IgD-negative memory B cell (primary cell): Measurements from ENCODE around the gene ANP32D. TPM values are rescaled to one million over a fixed set of nuclear protein-coding genes. Genes with fewer than 3 reads are reported as not detected.
"Not testable (repeated sequence)": the region's sequence is repeated elsewhere in the genome, so short reads cannot be mapped to it uniquely, and the experiment has no call there.

Experiments
- H3K27ac Mint-ChIP-seq, 3 donors: one replicate each; pipeline ENCODE4 v1.8.0; 2020 to 2022; ENCODE audit warnings: mild to moderate bottlenecking in 3 of 3, mixed read lengths in 3 of 3, moderate library complexity in 1 of 3
- H3K27me3 Mint-ChIP-seq: one replicate; pipeline ENCODE4 v1.8.0; 2021; ENCODE audit warnings: mixed read lengths
- H3K36me3 Mint-ChIP-seq: one replicate; pipeline ENCODE4 v1.8.0; 2020; ENCODE audit warnings: mild to moderate bottlenecking, mixed read lengths
- H3K4me1 Mint-ChIP-seq, 3 donors: one replicate each; pipeline ENCODE4 v1.8.0; 2020 to 2022; ENCODE audit warnings: mixed read lengths in 3 of 3, mild to moderate bottlenecking in 1 of 3
- H3K4me3 Mint-ChIP-seq, 4 donors: one replicate each; pipeline ENCODE4 v1.8.0; 2020 to 2022; ENCODE audit warnings: mild to moderate bottlenecking in 4 of 4, mixed read lengths in 4 of 4, moderate library complexity in 3 of 4
- H3K9me3 Mint-ChIP-seq, 3 donors: one replicate each; pipeline ENCODE4 v1.8.0; 2020 to 2021; ENCODE audit warnings: mixed read lengths in 3 of 3, mild to moderate bottlenecking in 1 of 3
- polyA plus RNA-seq: library from polyadenylated mRNA; unstranded; fragments of 300-500 nt; fragmentation: Illumina TruSeq; gene quantifications from one replicate; pipeline ENCODE4 v1.2.3, GENCODE V29; 2021

The ANP32D gene
- polyA plus RNA-seq: not detected

GRCh38 chr12:48472259-48472658 is at the start of gene ANP32D:
Gene ANP32D, plus strand, starts transcription at chr12:48472559. Its CDS starts 106 bp downstream, at chr12:48472665.
- Mint-ChIP-seq H3K27me3 (peaks cover 10% of the 10 kb centered on the region), H3K36me3 (peaks cover 2% of the 10 kb centered on the region), H3K9me3 (peaks cover 16 to 39% (median 27%) of the 10 kb centered on the region in 3 donors), H3K4me3 (peak within 1 kb of the TSS in 1 of 4 donors; percentile 52), H3K27ac (no peak within 1 kb of the TSS), H3K4me1 (no peaks in the 10 kb centered on the region)

- Mint-ChIP-seq H3K36me3 (peaks cover 4% of the 10 kb centered on the region), H3K4me3 (no peak overlapping the region), H3K27me3 (peaks cover 15% of the 10 kb centered on the region), H3K9me3 (peaks cover 0 to 6% (median 2%) of the 10 kb centered on the region in 3 donors), H3K4me1 (no peaks in the 10 kb centered on the region), H3K27ac (no peak overlapping the region)
Observed at GRCh38 chr12:48423171-48423570, 49.2 kb upstream of the ANP32D start.

GRCh38 chr12:48424644-48425043 is 47.7 kb upstream of the ANP32D start:
- H3K27me3 Mint-ChIP-seq: peaks cover 17% of the 10 kb centered on the region
- H3K9me3 Mint-ChIP-seq: peaks cover 0 to 6% (median 4%) of the 10 kb centered on the region in 3 donors
- no peak overlapping the region for H3K4me3 Mint-ChIP-seq
- no peak overlapping the region for H3K27ac Mint-ChIP-seq
- H3K36me3 Mint-ChIP-seq: peaks cover 4% of the 10 kb centered on the region
- H3K4me1 Mint-ChIP-seq: no peaks in the 10 kb centered on the region

DNA sequence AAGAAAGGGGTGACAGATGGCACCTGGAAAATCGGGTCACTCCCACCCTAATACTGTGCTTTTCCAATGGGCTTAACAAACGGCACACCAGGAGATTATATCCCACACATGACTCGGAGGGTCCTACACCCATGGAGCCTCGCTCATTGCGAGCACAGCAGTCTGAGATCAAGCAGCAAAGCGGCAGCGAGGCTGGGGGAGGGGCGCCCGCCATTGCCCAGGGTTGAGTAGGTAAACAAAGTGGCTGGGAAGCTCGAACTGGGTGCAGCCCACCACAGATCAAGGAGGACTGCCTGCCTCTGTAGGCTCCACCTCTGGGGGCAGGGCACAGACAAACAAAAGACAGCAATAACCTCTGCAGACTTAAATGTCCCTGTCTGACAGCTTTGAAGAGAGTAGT is 38.3 kb upstream of the ANP32D start:
- peaks cover 0 to 13% (median 4%) of the 10 kb centered on the region in 3 donors for H3K9me3 Mint-ChIP-seq
- H3K4me3 Mint-ChIP-seq, H3K27ac Mint-ChIP-seq, H3K4me1 Mint-ChIP-seq, H3K36me3 Mint-ChIP-seq: not testable (repeated sequence)
- H3K27me3 Mint-ChIP-seq: peaks cover 17% of the 10 kb centered on the region

DNA sequence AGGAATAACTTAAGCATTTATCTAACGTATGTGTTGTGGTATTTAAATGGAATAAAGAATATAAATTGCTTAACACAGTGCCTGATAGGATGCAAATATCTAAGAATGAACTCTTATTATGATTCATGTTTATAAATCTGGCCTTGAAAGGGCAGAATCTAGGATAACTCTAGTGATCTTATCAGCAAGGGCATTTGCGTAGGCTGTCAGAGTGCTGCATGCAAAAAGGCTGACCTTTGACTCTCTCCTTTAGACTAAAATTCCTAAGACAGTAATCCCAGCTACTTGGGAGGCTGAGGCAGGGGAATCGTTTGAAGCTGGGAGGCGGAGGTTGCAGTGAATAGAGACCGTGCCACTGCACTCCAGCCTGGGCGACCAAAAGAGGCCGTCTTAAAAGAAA is 31.3 kb upstream of the ANP32D start:
- Mint-ChIP-seq H3K4me1 (no peaks in the 10 kb centered on the region), H3K4me3 (no peak overlapping the region), H3K36me3 (no peaks in the 10 kb centered on the region), H3K27me3 (peaks cover 3% of the 10 kb centered on the region), H3K9me3 (peaks cover 0 to 2% (median 0%) of the 10 kb centered on the region in 3 donors), H3K27ac (no peak overlapping the region)

DNA sequence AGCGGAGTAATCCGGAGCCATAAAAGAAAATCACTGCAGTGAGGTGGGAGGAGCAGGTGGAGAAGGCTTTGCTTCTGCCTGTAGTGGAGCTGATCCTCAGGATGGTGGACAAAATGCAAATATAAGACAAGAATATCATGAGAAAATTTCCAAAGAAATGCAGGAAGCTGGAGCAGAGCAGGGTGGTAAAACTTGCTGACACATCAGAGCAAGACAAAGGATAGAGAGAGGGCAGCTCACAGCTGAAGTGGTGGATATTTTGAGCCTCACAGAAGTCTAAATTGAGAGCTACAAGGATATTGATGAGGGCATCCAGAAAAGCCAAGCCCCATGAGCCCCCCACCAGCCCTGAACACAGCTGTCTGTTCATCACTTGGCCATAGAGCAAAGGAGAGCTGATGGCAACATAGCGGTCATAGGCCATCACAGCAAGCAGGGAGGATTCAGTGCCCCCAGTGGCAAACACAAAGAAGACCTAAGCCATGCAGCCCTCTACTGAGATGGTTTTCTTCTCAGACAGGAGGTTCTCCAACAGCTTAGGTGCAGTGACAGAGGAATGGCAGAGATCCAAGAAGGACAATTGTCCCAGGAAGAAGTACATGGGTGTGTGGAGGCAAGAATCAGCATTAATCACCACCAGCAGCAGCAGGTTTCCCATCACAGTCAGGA is 30.0 kb upstream of the ANP32D start:
- peaks cover 0 to 2% (median 0%) of the 10 kb centered on the region in 3 donors for H3K9me3 Mint-ChIP-seq
- no peak overlapping the region for H3K27ac Mint-ChIP-seq
- no peaks in the 10 kb centered on the region for H3K4me1 Mint-ChIP-seq
- peaks cover 6% of the 10 kb centered on the region for H3K27me3 Mint-ChIP-seq
- no peak overlapping the region for H3K4me3 Mint-ChIP-seq
- H3K36me3 Mint-ChIP-seq: no peaks in the 10 kb centered on the region

- H3K27ac Mint-ChIP-seq: no peak overlapping the region
- H3K9me3 Mint-ChIP-seq: peaks cover 0 to 8% (median 7%) of the 10 kb centered on the region in 3 donors
- H3K4me1 Mint-ChIP-seq: no peaks in the 10 kb centered on the region
- H3K27me3 Mint-ChIP-seq: peaks cover 6% of the 10 kb centered on the region
- no peaks in the 10 kb centered on the region for H3K36me3 Mint-ChIP-seq
- H3K4me3 Mint-ChIP-seq: no peak overlapping the region
Observed at GRCh38 chr12:48445538-48445937, 26.8 kb upstream of the ANP32D start.

- H3K27me3 Mint-ChIP-seq: peaks cover 6% of the 10 kb centered on the region
- H3K4me3 Mint-ChIP-seq: no peak overlapping the region
- H3K27ac Mint-ChIP-seq: no peak overlapping the region
- H3K4me1 Mint-ChIP-seq: no peaks in the 10 kb centered on the region
- peaks cover 0 to 8% (median 8%) of the 10 kb centered on the region in 3 donors for H3K9me3 Mint-ChIP-seq
- H3K36me3 Mint-ChIP-seq: no peaks in the 10 kb centered on the region
Observed at GRCh38 chr12:48446161-48446776, 26.1 kb upstream of the ANP32D start.

- Mint-ChIP-seq H3K4me1 (no peaks in the 10 kb centered on the region), H3K4me3 (no peak overlapping the region), H3K27me3 (peaks cover 3% of the 10 kb centered on the region), H3K27ac (no peak overlapping the region), H3K9me3 (peaks cover 0 to 8% (median 8%) of the 10 kb centered on the region in 3 donors), H3K36me3 (no peaks in the 10 kb centered on the region)
Observed at GRCh38 chr12:48447755-48448154, 24.6 kb upstream of the ANP32D start.

GRCh38 chr12:48451372-48451771 is 21.0 kb upstream of the ANP32D start:
- H3K4me1 Mint-ChIP-seq: no peaks in the 10 kb centered on the region
- H3K9me3 Mint-ChIP-seq: peaks cover 0 to 12% (median 8%) of the 10 kb centered on the region in 3 donors
- H3K36me3 Mint-ChIP-seq: no peaks in the 10 kb centered on the region
- peaks cover under 1% of the 10 kb centered on the region for H3K27me3 Mint-ChIP-seq
- H3K4me3 Mint-ChIP-seq: no peak overlapping the region
- H3K27ac Mint-ChIP-seq: no peak overlapping the region

- H3K36me3 Mint-ChIP-seq, H3K4me1 Mint-ChIP-seq, H3K4me3 Mint-ChIP-seq, H3K27me3 Mint-ChIP-seq, H3K27ac Mint-ChIP-seq: not testable (repeated sequence)
- H3K9me3 Mint-ChIP-seq: peaks cover 0 to 12% (median 8%) of the 10 kb centered on the region in 3 donors
Observed at GRCh38 chr12:48452961-48453360, 19.4 kb upstream of the ANP32D start.

GRCh38 chr12:48454667-48455066 is 17.7 kb upstream of the ANP32D start:
- Mint-ChIP-seq H3K27me3 (peaks cover 6% of the 10 kb centered on the region), H3K36me3 (no peaks in the 10 kb centered on the region), H3K4me1 (no peaks in the 10 kb centered on the region), H3K4me3 (no peak overlapping the region), H3K27ac (no peak overlapping the region), H3K9me3 (peaks cover 0 to 10% (median 5%) of the 10 kb centered on the region in 3 donors)

DNA sequence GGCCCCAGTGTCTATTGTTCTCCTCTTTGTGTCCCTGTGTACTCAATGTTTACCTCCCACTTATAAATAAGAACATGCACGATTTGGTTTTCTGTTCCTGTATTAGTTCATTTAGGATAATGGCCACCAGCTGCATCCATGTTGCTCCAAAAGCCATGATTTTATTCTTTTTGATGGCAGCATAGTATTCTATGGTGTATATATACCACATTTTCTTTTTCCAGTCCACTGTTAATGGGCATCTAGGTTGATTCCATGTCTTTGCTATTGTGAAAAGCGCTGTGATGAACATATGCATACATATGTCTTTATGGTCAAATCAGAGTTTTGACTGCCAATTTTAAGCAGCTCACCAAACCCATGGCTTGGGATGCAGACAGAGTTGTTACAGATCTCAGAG is 17.2 kb upstream of the ANP32D start:
- Mint-ChIP-seq H3K9me3 (peaks cover 0 to 8% (median under 1%) of the 10 kb centered on the region in 3 donors), H3K4me1 (no peaks in the 10 kb centered on the region), H3K27ac (no peak overlapping the region), H3K4me3 (peak overlapping the region in 1 of 4 donors; percentile 18), H3K27me3 (peaks cover 7% of the 10 kb centered on the region), H3K36me3 (no peaks in the 10 kb centered on the region)

- H3K27me3 Mint-ChIP-seq: peaks cover 11% of the 10 kb centered on the region
- H3K9me3 Mint-ChIP-seq: no peaks in the 10 kb centered on the region
- no peaks in the 10 kb centered on the region for H3K36me3 Mint-ChIP-seq
- H3K27ac Mint-ChIP-seq: no peak overlapping the region
- no peaks in the 10 kb centered on the region for H3K4me1 Mint-ChIP-seq
- no peak overlapping the region for H3K4me3 Mint-ChIP-seq
Observed at GRCh38 chr12:48459259-48459658, 13.1 kb upstream of the ANP32D start.

- H3K27ac Mint-ChIP-seq, H3K4me1 Mint-ChIP-seq, H3K4me3 Mint-ChIP-seq, H3K36me3 Mint-ChIP-seq: not testable (repeated sequence)
- Mint-ChIP-seq H3K27me3 (peaks cover 10% of the 10 kb centered on the region), H3K9me3 (peaks cover 21 to 46% (median 33%) of the 10 kb centered on the region in 3 donors)
Observed at GRCh38 chr12:48469027-48469426, 3.3 kb upstream of the ANP32D start.

GRCh38 chr12:48473061-48473460 is 702 bp downstream of the ANP32D start:
- peak overlapping the region in 1 of 4 donors; percentile 52 for H3K4me3 Mint-ChIP-seq
- peaks cover 10% of the 10 kb centered on the region for H3K27me3 Mint-ChIP-seq
- no peak overlapping the region for H3K27ac Mint-ChIP-seq
- peaks cover 2% of the 10 kb centered on the region for H3K36me3 Mint-ChIP-seq
- H3K9me3 Mint-ChIP-seq: peaks cover 15 to 36% (median 24%) of the 10 kb centered on the region in 3 donors
- no peaks in the 10 kb centered on the region for H3K4me1 Mint-ChIP-seq
